ENCODE data around the gene COPG1.
"Not testable (repeated sequence)": the region's sequence is repeated elsewhere in the genome, so short reads cannot be mapped to it uniquely, and the experiment has no call there.

Gene COPG1

GRCh38 chr3:129254536-129255230 lies 5.3 kb downstream of the COPG1 start:
- no peak for DNase-seq
- TF ChIP-seq POLR2A (IDR thresholded peaks at IDR 0.05; ENCODE audit: low read length) = no peak
- TF ChIP-seq GATA1 (IDR thresholded peaks at IDR 0.05; ENCODE audit: low read depth, low read length) = no peak

GRCh38 chr3:129256270-129256669 lies 6.9 kb downstream of the COPG1 start:
- TF ChIP-seq GATA1 (IDR thresholded peaks at IDR 0.05; ENCODE audit: low read depth, low read length) = no peak
- TF ChIP-seq POLR2A (IDR thresholded peaks at IDR 0.05; ENCODE audit: low read length) = no peak
- no peak for DNase-seq

- DNase-seq = no peak
- TF ChIP-seq POLR2A (IDR thresholded peaks at IDR 0.05; ENCODE audit: low read length) (no peak), GATA1 (IDR thresholded peaks at IDR 0.05; ENCODE audit: low read depth, low read length) (no peak)
These were observed 8.2 kb downstream of the COPG1 start for GRCh38 chr3:129257609-129258008.

GRCh38 chr3:129259612-129260477 lies 10.4 kb downstream of the COPG1 start:
- TF ChIP-seq GATA1 (IDR thresholded peaks at IDR 0.05; ENCODE audit: low read depth, low read length) (no peak), POLR2A (IDR thresholded peaks at IDR 0.05; ENCODE audit: low read length) (no peak)
- DNase-seq = no peak

- TF ChIP-seq GATA1 (IDR thresholded peaks at IDR 0.05; ENCODE audit: low read depth, low read length) = no peak
- DNase-seq = no peak
These were observed 11.2 kb downstream of the COPG1 start for GRCh38 chr3:129260606-129261005.

GRCh38 chr3:129261894-129262293 lies 12.5 kb downstream of the COPG1 start:
- no peak for TF ChIP-seq POLR2A (IDR thresholded peaks at IDR 0.05; ENCODE audit: low read length)
- no peak for TF ChIP-seq GATA1 (IDR thresholded peaks at IDR 0.05; ENCODE audit: low read depth, low read length)
- no peak for DNase-seq

DNA sequence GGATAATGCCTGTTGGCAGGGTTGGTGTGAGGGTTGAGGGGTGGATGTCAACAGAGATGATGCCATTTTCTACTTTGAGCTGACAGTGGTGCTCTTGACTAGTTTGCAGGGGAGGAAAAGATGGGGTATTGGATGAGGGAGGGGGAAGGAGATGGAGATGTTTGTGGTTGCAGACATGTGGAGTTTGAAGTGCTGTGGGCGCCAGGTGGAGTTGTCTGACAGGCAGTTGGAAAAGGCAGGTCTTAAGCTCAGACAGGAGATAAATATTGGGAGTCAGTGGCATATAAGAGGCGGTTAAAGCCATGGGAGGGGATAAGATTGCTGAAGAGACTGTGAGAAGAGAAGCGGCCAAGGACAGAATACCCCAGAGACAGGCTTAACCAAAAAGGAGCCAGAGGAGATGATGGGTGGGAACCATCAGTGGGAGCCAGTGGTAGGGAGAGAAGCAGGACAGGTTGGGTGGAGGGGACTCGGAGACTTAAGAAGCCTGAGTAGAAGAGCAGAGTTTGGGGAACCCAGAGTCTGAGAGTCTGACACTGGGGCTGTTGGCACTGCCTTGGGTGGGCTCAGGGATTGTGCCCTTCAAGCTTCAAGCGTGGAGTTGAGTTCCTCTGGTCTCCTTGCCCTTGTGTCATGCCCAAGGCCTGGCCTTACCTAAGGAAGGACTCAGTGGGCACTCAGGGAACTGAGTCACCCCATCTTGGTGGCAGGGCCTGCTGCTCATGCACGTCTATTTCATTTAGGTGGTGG lies 13.9 kb downstream of the COPG1 start:
- TF ChIP-seq POLR2A (IDR thresholded peaks at IDR 0.05; ENCODE audit: low read length) (no peak), GATA1 (IDR thresholded peaks at IDR 0.05; ENCODE audit: low read depth, low read length) (no peak)
- DNase-seq = no peak

- not testable (repeated sequence) for DNase-seq
These were observed 15.6 kb downstream of the COPG1 start for GRCh38 chr3:129264994-129265393.

DNA sequence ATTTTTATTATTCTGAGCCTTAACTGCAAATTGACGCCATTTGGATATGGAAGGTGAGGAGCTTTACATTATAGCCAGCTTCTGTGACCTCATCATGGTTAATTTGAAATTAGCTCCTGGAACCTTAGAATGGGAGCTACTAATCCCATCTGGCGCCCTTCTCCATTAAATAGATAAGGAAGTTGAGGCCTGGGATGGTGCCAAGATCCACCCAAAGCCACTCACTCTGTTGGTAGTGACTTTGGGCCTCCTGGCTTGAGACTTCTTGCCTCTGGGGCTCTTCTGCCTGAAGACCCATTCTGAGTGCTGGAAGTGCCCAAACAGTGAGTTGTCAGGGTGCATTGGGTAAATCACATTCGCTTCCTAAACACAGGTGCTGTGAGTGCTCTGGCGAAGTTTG lies 17.2 kb downstream of the COPG1 start:
- peak; percentile 51 to 69 for DNase-seq
- TF ChIP-seq POLR2A (IDR thresholded peaks at IDR 0.05; ENCODE audit: low read length) = no peak
- no peak for TF ChIP-seq GATA1 (IDR thresholded peaks at IDR 0.05; ENCODE audit: low read depth, low read length)

GRCh38 chr3:129268396-129268795 lies 19.0 kb downstream of the COPG1 start:
- DNase-seq = no peak
- TF ChIP-seq POLR2A (IDR thresholded peaks at IDR 0.05; ENCODE audit: low read length) (no peak), GATA1 (IDR thresholded peaks at IDR 0.05; ENCODE audit: low read depth, low read length) (no peak)

- TF ChIP-seq POLR2A (IDR thresholded peaks at IDR 0.05; ENCODE audit: low read length) = no peak
- TF ChIP-seq GATA1 (IDR thresholded peaks at IDR 0.05; ENCODE audit: low read depth, low read length) = no peak
- no peak for DNase-seq
These were observed 22.3 kb downstream of the COPG1 start for GRCh38 chr3:129271674-129272073.

DNA sequence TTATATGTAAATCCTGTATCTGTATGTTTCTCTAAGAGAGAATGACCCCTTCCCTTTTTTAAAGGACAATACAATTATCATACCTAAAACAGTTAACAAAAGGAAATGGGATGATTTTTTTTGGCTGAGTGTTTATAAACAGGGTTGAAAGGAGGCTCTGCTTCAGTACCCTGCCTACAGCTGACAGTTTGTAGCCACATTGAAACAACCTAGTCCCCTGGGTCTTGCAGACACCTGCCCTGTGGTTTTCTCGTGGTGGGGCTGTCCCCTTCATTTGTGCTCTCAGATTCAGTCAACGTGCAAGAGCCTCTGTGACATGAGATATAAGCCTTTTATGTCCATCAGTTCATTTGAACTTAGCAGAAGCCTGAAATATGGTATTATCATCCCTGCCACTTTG lies 27.0 kb downstream of the COPG1 start:
- no peak for TF ChIP-seq GATA1 (IDR thresholded peaks at IDR 0.05; ENCODE audit: low read depth, low read length)
- TF ChIP-seq POLR2A (IDR thresholded peaks at IDR 0.05; ENCODE audit: low read length) = no peak
- no peak for DNase-seq

GRCh38 chr3:129277829-129278271 lies 28.4 kb downstream of the COPG1 start:
- no peak for TF ChIP-seq POLR2A (IDR thresholded peaks at IDR 0.05; ENCODE audit: low read length)
- no peak for TF ChIP-seq GATA1 (IDR thresholded peaks at IDR 0.05; ENCODE audit: low read depth, low read length)
- peak; percentile 48 to 53 for DNase-seq

DNA sequence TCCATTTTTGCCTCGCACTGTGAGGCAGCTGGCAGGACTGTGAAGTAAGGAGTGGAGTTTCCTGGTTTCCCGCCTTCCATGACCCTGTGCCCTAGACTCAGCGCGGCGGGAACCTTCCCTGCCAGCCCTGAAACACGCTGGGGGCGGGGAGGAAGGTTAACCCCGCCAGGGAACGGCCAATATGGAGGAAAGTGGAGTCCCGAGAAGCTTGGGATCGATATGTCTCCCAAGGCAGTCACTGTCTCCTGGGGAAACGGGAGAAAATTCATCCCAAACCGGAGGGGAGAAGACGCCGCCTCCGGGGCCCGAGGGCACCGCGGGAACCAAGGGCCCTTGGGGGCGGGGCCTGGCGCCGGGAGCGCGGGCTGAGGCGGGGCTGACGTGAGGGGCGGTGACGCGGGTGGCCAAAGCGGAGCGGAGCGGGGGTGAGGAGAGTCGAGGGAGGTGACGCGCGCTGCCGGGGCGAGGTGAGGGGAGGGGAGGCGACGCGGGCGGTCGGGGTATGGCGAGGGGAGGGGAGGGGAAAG lies 29.1 kb downstream of the COPG1 start, which contains the start of gene HMCES:
HMCES (plus strand) TSS at position 432 of the 527 bp plus-strand sequence. CDS start 863 bp downstream, outside the sequence.
- peak; percentile 91 to 96 for DNase-seq
- TF ChIP-seq GATA1 (IDR thresholded peaks at IDR 0.05; ENCODE audit: low read depth, low read length) (no peak), POLR2A (IDR thresholded peaks at IDR 0.05; ENCODE audit: low read length) (peak; percentile 82)

Measured in erythroblast (primary cell).